ENCODE results near the gene MSANTD7.

MSANTD7 gene

DNA sequence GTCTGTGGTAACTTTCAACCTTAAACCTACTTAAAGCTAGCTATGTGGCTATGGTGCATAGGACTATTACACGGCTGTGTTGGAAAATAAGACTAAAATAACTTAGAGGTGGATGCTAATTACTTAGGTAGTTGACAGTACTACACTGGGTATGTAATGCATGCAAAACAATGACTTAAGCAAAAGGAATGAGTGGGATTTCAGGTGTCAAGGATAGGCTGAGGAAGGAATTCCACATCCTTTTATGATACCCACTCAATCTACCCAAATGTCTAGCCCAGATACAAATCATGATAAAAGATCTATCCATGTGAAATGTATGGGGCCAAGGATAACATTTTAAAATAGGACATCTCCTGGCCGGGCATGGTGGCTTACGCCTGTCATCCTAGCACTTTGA is 14.1 kb upstream of the MSANTD7 start:
- Histone ChIP-seq H3K27ac (ENCODE audit: extremely low read depth, low read depth, low read length) (no peak overlapping the region), H3K4me3 (ENCODE audit: low read depth, low read length) (no peak overlapping the region), H3K36me3 (ENCODE audit: control insufficient read depth in 2 of 2, insufficient read depth in 1 of 2, low read length in 2 of 2) (no peaks in the 10 kb centered on the region), H3K4me1 (ENCODE audit: control insufficient read depth, insufficient read depth, low read length) (no peaks in the 10 kb centered on the region), H3K9me3 (ENCODE audit: control insufficient read depth, insufficient read depth, low read depth, low read length) (no peaks in the 10 kb centered on the region)
- TF ChIP-seq ZSCAN30 (tag by site-specific recombination; IDR thresholded peaks at IDR 0.05) (no peak), SETDB1 (IDR thresholded peaks at IDR 0.05; ENCODE audit: insufficient read length, low read length) (no peak), ZNF48 (tag by site-specific recombination; IDR thresholded peaks at IDR 0.05) (no peak), ZNF776 (tag by site-specific recombination; IDR thresholded peaks at IDR 0.05; ENCODE audit: borderline replicate concordance) (no peak), SP2 (tag by site-specific recombination; IDR thresholded peaks at IDR 0.05) (no peak), ZNF514 (tag by site-specific recombination; IDR thresholded peaks at IDR 0.05) (no peak), ZNF626 (tag by site-specific recombination; IDR thresholded peaks at IDR 0.05) (no peak), ZNF544 (tag by site-specific recombination; IDR thresholded peaks at IDR 0.05) (no peak), ZFP37 (tag by site-specific recombination; IDR thresholded peaks at IDR 0.05) (no peak), ZIC2 (tag by site-specific recombination; IDR thresholded peaks at IDR 0.05) (no peak), ZNF624 (tag by site-specific recombination; IDR thresholded peaks at IDR 0.05) (no peak), ZNF221 (tag by site-specific recombination; IDR thresholded peaks at IDR 0.05; ENCODE audit: borderline replicate concordance) (no peak)
- TF ChIP-seq, protein P1, sequence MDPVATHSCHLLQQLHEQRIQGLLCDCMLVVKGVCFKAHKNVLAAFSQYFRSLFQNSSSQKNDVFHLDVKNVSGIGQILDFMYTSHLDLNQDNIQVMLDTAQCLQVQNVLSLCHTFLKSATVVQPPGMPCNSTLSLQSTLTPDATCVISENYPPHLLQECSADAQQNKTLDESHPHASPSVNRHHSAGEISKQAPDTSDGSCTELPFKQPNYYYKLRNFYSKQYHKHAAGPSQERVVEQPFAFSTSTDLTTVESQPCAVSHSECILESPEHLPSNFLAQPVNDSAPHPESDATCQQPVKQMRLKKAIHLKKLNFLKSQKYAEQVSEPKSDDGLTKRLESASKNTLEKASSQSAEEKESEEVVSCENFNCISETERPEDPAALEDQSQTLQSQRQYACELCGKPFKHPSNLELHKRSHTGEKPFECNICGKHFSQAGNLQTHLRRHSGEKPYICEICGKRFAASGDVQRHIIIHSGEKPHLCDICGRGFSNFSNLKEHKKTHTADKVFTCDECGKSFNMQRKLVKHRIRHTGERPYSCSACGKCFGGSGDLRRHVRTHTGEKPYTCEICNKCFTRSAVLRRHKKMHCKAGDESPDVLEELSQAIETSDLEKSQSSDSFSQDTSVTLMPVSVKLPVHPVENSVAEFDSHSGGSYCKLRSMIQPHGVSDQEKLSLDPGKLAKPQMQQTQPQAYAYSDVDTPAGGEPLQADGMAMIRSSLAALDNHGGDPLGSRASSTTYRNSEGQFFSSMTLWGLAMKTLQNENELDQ (tag by site-specific recombination; IDR thresholded peaks at IDR 0.05; ENCODE audit: low read depth): no peak
- TF ChIP-seq, protein P2, sequence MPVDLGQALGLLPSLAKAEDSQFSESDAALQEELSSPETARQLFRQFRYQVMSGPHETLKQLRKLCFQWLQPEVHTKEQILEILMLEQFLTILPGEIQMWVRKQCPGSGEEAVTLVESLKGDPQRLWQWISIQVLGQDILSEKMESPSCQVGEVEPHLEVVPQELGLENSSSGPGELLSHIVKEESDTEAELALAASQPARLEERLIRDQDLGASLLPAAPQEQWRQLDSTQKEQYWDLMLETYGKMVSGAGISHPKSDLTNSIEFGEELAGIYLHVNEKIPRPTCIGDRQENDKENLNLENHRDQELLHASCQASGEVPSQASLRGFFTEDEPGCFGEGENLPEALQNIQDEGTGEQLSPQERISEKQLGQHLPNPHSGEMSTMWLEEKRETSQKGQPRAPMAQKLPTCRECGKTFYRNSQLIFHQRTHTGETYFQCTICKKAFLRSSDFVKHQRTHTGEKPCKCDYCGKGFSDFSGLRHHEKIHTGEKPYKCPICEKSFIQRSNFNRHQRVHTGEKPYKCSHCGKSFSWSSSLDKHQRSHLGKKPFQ (tag by site-specific recombination; IDR thresholded peaks at IDR 0.05): no peak
- TF ChIP-seq, protein P3, sequence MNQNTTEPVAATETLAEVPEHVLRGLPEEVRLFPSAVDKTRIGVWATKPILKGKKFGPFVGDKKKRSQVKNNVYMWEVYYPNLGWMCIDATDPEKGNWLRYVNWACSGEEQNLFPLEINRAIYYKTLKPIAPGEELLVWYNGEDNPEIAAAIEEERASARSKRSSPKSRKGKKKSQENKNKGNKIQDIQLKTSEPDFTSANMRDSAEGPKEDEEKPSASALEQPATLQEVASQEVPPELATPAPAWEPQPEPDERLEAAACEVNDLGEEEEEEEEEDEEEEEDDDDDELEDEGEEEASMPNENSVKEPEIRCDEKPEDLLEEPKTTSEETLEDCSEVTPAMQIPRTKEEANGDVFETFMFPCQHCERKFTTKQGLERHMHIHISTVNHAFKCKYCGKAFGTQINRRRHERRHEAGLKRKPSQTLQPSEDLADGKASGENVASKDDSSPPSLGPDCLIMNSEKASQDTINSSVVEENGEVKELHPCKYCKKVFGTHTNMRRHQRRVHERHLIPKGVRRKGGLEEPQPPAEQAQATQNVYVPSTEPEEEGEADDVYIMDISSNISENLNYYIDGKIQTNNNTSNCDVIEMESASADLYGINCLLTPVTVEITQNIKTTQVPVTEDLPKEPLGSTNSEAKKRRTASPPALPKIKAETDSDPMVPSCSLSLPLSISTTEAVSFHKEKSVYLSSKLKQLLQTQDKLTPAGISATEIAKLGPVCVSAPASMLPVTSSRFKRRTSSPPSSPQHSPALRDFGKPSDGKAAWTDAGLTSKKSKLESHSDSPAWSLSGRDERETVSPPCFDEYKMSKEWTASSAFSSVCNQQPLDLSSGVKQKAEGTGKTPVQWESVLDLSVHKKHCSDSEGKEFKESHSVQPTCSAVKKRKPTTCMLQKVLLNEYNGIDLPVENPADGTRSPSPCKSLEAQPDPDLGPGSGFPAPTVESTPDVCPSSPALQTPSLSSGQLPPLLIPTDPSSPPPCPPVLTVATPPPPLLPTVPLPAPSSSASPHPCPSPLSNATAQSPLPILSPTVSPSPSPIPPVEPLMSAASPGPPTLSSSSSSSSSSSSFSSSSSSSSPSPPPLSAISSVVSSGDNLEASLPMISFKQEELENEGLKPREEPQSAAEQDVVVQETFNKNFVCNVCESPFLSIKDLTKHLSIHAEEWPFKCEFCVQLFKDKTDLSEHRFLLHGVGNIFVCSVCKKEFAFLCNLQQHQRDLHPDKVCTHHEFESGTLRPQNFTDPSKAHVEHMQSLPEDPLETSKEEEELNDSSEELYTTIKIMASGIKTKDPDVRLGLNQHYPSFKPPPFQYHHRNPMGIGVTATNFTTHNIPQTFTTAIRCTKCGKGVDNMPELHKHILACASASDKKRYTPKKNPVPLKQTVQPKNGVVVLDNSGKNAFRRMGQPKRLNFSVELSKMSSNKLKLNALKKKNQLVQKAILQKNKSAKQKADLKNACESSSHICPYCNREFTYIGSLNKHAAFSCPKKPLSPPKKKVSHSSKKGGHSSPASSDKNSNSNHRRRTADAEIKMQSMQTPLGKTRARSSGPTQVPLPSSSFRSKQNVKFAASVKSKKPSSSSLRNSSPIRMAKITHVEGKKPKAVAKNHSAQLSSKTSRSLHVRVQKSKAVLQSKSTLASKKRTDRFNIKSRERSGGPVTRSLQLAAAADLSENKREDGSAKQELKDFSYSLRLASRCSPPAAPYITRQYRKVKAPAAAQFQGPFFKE (tag by site-specific recombination; IDR thresholded peaks at IDR 0.05; ENCODE audit: borderline replicate concordance): no peak
- TF ChIP-seq, protein P4, sequence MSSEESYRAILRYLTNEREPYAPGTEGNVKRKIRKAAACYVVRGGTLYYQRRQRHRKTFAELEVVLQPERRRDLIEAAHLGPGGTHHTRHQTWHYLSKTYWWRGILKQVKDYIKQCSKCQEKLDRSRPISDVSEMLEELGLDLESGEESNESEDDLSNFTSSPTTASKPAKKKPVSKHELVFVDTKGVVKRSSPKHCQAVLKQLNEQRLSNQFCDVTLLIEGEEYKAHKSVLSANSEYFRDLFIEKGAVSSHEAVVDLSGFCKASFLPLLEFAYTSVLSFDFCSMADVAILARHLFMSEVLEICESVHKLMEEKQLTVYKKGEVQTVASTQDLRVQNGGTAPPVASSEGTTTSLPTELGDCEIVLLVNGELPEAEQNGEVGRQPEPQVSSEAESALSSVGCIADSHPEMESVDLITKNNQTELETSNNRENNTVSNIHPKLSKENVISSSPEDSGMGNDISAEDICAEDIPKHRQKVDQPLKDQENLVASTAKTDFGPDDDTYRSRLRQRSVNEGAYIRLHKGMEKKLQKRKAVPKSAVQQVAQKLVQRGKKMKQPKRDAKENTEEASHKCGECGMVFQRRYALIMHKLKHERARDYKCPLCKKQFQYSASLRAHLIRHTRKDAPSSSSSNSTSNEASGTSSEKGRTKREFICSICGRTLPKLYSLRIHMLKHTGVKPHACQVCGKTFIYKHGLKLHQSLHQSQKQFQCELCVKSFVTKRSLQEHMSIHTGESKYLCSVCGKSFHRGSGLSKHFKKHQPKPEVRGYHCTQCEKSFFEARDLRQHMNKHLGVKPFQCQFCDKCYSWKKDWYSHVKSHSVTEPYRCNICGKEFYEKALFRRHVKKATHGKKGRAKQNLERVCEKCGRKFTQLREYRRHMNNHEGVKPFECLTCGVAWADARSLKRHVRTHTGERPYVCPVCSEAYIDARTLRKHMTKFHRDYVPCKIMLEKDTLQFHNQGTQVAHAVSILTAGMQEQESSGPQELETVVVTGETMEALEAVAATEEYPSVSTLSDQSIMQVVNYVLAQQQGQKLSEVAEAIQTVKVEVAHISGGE (tag by site-specific recombination; conservative IDR thresholded peaks at IDR 0.05; ENCODE audit: low read depth): no peak
- ChIA-PET CTCF (interaction anchor here (1.0 to 2.7 kb wide), 9 partner anchors 9 to 354 kb away, joined by 3 to 26 read pairs (median 4); partner anchors contain the start of genes CDNF, HSPA14 and MSANTD7), POLR2A (interaction anchor here (3.2 kb wide), 1 partner anchor 14 kb away, joined by 10 read pairs; the partner anchor contains the start of genes CDNF, HSPA14 and MSANTD7)

All from HEK293 (cell line).